Karpas-422 (cell line): ENCODE measurements around the gene LINGO1. TPM values are rescaled to one million over a fixed set of nuclear protein-coding genes. Genes with fewer than 3 reads are reported as not detected.

Source experiments
- DNase-seq: peaks from one replicate; pipeline ENCODE4 v3.0.0-alpha.2; 2015
- H2AFZ ChIP-seq: fragments of 200-600 bp; sonication (generic); 2 replicates; pipeline ENCODE4 v1.6.1; 2014; ENCODE audit warnings: antibody characterized with exemption, low read length, mixed read lengths
- H3K27ac ChIP-seq: fragments of 200-600 bp; sonication (generic); 2 replicates; pipeline ENCODE4 v1.5.1; 2014; ENCODE audit warnings: mild to moderate bottlenecking, low read length, moderate library complexity
- H3K27me3 ChIP-seq: fragments of 200-600 bp; sonication (generic); 2 replicates; pipeline ENCODE4 v1.6.1; 2014; ENCODE audit warnings: low read length, mixed read lengths
- H3K36me3 ChIP-seq: fragments of 200-600 bp; sonication (generic); 2 replicates; pipeline ENCODE4 v1.6.1; 2014; ENCODE audit warnings: low read length, mixed read lengths; ENCODE audit not compliant: insufficient read depth
- H3K4me1 ChIP-seq: fragments of 200-600 bp; sonication (generic); 2 replicates; pipeline ENCODE4 v1.6.1; 2014; ENCODE audit warnings: mild to moderate bottlenecking, low read length, mixed read lengths
- H3K4me2 ChIP-seq: fragments of 200-600 bp; sonication (generic); 2 replicates; pipeline ENCODE4 v1.6.1; 2014; ENCODE audit warnings: low read length, low read depth, mild to moderate bottlenecking; ENCODE audit not compliant: poor library complexity, severe bottlenecking
- H3K4me3 ChIP-seq: fragments of 200-600 bp; sonication (generic); 2 replicates; pipeline ENCODE4 v1.5.1; 2014; ENCODE audit warnings: mild to moderate bottlenecking, antibody characterized with exemption, low read length, mixed read lengths
- H3K79me2 ChIP-seq: fragments of 200-600 bp; sonication (generic); 2 replicates; pipeline ENCODE4 v1.6.1; 2014; ENCODE audit warnings: mild to moderate bottlenecking, low read length, mixed read lengths
- H3K9ac ChIP-seq: fragments of 200-600 bp; sonication (generic); 2 replicates; pipeline ENCODE4 v1.6.0; 2014; ENCODE audit warnings: low read length
- H3K9me2 ChIP-seq: fragments of 200-600 bp; sonication (generic), shearing (Covaris generic); replicated peaks from 2 replicates; pipeline ENCODE4 v1.6.0; 2014; ENCODE audit warnings: mild to moderate bottlenecking, low read length, moderate library complexity; ENCODE audit not compliant: insufficient read depth
- H3K9me3 ChIP-seq: fragments of 300-700, 200-600 bp; sonication (generic); 2 replicates; pipeline ENCODE4 v1.6.1; 2014; ENCODE audit warnings: low read length, mixed read lengths
- H4K20me1 ChIP-seq: fragments of 200-600 bp; sonication (generic); 2 replicates; pipeline ENCODE4 v1.6.1; 2014; ENCODE audit warnings: mild to moderate bottlenecking, antibody characterized with exemption, low read length, low read depth; ENCODE audit not compliant: insufficient read depth
- total RNA-seq: library from RNA; depleted of rRNA; stranded (reverse); fragments of >200 nt; shearing (Covaris generic); gene quantifications from 2 replicates; pipeline ENCODE4 v1.2.3, GENCODE V29; 2014; ENCODE audit warnings: low replicate concordance

Gene LINGO1
- total RNA-seq, 1 experiment from 2014 or later, result not detected

DNA sequence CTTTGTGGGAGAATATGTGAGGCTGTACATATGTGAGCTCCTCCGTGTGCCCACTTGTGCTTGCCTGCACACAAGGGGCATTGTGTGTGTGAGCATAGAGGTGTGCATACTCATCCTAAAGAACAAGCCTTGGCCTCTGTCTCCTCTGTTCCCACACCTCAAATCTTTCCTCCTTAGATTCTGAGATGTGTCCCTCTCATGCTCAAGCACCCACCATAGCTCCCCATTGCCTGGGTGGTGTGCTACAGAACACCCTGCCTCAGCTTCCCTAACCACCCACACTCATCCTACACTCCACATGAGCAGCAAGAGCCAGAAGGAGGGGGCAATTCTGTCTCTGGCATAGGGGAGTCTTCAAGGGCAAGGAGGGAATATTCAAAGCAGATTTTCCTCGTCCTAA is 27.7 kb downstream of the LINGO1 start:
- Histone ChIP-seq H3K27me3 (no peaks in the 10 kb centered on the region), H4K20me1 (no peaks in the 10 kb centered on the region), H3K9ac (no peak overlapping the region), H3K4me3 (no peak overlapping the region), H3K9me2 (no peaks in the 10 kb centered on the region), H3K36me3 (no peaks in the 10 kb centered on the region), H2AFZ (no peak overlapping the region), H3K27ac (no peak overlapping the region), H3K79me2 (no peaks in the 10 kb centered on the region), H3K9me3 (no peaks in the 10 kb centered on the region), H3K4me1 (peaks cover 8% of the 10 kb centered on the region), H3K4me2 (no peak overlapping the region)
- DNase-seq, result no peak

GRCh38 chr15:77603611-77604336 is 28.9 kb downstream of the LINGO1 start:
- Histone ChIP-seq H4K20me1 (no peaks in the 10 kb centered on the region), H3K36me3 (no peaks in the 10 kb centered on the region), H3K4me2 (no peak overlapping the region), H3K9me2 (no peaks in the 10 kb centered on the region), H3K9ac (no peak overlapping the region), H3K4me1 (peaks cover 13% of the 10 kb centered on the region), H3K79me2 (no peaks in the 10 kb centered on the region), H3K27me3 (no peaks in the 10 kb centered on the region), H2AFZ (no peak overlapping the region), H3K9me3 (no peaks in the 10 kb centered on the region), H3K4me3 (no peak overlapping the region), H3K27ac (no peak overlapping the region)
- DNase-seq, result no peak

DNA sequence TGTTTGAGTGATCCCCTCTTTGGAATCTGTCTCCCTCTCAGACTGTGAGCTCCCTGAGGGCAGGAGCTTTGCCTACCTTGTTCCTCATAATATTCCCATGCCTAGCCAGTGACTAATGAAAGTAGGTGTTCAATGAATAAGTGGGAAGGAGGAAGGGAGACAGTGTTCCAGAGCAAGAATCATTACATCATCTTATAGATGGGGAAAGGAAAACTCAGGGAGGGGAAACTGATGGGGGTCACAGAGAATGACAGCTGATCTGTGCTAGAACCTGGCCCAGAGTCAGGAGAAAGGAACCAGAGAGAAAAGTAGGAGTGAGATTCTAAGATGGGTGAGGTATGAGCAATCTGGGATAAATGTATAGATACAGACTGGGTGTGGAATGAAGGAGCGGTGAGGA is 29.9 kb downstream of the LINGO1 start:
- H3K9me2 ChIP-seq, result no peaks in the 10 kb centered on the region

GRCh38 chr15:77599899-77600298 is 32.8 kb downstream of the LINGO1 start:
- no peaks in the 10 kb centered on the region for H4K20me1 ChIP-seq
- H3K9ac ChIP-seq, result peak overlapping the region; percentile 33; the same call in 1 of the 2 replicates
- H3K4me3 ChIP-seq, result peak overlapping the region; percentile 19; the same call in 1 of the 2 replicates
- no peak overlapping the region for H3K27ac ChIP-seq
- no peaks in the 10 kb centered on the region for H3K36me3 ChIP-seq
- DNase-seq, result peak; percentile 95
- H3K79me2 ChIP-seq, result no peaks in the 10 kb centered on the region
- peak overlapping the region; percentile 34 for H3K4me2 ChIP-seq
- peaks cover 13% of the 10 kb centered on the region for H3K4me1 ChIP-seq
- H3K9me2 ChIP-seq, result no peaks in the 10 kb centered on the region
- no peaks in the 10 kb centered on the region for H3K9me3 ChIP-seq
- H3K27me3 ChIP-seq, result no peaks in the 10 kb centered on the region
- peak overlapping the region; percentile 52; the same call in 1 of the 2 replicates for H2AFZ ChIP-seq

More for the DNA sequence above, 29.9 kb downstream of the LINGO1 start:
- no peaks in the 10 kb centered on the region for H3K27me3 ChIP-seq
- DNase-seq, result no peak
- no peak overlapping the region for H3K9ac ChIP-seq
- no peak overlapping the region for H3K27ac ChIP-seq
- H3K36me3 ChIP-seq, result no peaks in the 10 kb centered on the region
- H2AFZ ChIP-seq, result no peak overlapping the region
- no peaks in the 10 kb centered on the region for H3K9me3 ChIP-seq
- no peaks in the 10 kb centered on the region for H4K20me1 ChIP-seq
- H3K79me2 ChIP-seq, result no peaks in the 10 kb centered on the region
- no peak overlapping the region for H3K4me3 ChIP-seq
- no peak overlapping the region for H3K4me2 ChIP-seq
- peaks cover 13% of the 10 kb centered on the region for H3K4me1 ChIP-seq

DNA sequence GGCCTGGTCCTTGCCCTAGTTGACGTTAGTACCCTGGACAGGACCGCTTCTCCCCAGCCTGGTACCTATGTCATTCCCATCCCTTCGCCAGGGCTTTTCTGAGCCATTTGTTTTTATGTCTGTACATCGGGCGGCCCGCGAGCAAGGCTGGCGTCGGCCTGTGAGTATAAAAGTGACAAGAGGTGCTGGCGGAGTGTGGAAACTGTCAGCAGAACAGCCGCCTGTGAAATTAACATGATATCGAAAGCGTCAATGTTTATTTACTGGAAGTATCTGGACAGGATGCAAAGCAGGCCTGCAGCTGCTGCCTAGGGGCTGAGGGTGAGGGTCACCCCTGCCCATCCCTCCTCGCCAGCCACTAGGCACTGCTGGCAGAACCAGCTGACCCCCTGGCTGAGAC is 33.4 kb downstream of the LINGO1 start:
- Histone ChIP-seq H2AFZ (peak overlapping the region; percentile 40; the same call in 1 of the 2 replicates), H3K36me3 (no peaks in the 10 kb centered on the region), H3K9ac (no peak overlapping the region), H4K20me1 (no peaks in the 10 kb centered on the region), H3K9me3 (no peaks in the 10 kb centered on the region), H3K4me2 (no peak overlapping the region), H3K4me3 (no peak overlapping the region), H3K27ac (no peak overlapping the region), H3K27me3 (no peaks in the 10 kb centered on the region), H3K9me2 (no peaks in the 10 kb centered on the region), H3K79me2 (no peaks in the 10 kb centered on the region), H3K4me1 (peaks cover 13% of the 10 kb centered on the region)
- no peak for DNase-seq

DNA sequence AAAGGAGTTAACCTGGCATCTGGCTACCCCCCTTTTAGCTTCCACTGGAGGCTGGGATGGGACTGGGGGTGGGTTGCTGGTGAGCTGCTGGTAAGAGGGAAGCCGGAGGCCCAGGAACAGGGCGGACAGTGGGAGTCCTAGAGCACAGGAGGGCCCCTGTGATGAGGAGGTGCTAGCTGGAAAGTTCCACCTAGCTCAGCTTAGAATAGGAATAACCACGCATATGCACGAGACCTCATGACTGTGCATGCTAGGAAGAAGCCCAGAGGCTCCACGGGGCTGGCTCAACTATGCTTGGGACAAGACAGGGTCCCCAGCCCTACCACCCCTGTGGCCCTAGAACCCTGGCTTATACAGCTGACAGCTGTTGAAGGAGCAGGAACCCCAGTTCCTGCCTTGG is 34.1 kb downstream of the LINGO1 start:
- peaks cover 13% of the 10 kb centered on the region for H3K4me1 ChIP-seq
- no peak overlapping the region for H2AFZ ChIP-seq
- H3K36me3 ChIP-seq, result no peaks in the 10 kb centered on the region
- no peak overlapping the region for H3K27ac ChIP-seq
- DNase-seq, result no peak
- no peaks in the 10 kb centered on the region for H4K20me1 ChIP-seq
- H3K9ac ChIP-seq, result no peak overlapping the region
- H3K9me3 ChIP-seq, result no peaks in the 10 kb centered on the region
- H3K27me3 ChIP-seq, result no peaks in the 10 kb centered on the region
- H3K9me2 ChIP-seq, result no peaks in the 10 kb centered on the region
- no peaks in the 10 kb centered on the region for H3K79me2 ChIP-seq
- H3K4me2 ChIP-seq, result no peak overlapping the region
- H3K4me3 ChIP-seq, result no peak overlapping the region

DNA sequence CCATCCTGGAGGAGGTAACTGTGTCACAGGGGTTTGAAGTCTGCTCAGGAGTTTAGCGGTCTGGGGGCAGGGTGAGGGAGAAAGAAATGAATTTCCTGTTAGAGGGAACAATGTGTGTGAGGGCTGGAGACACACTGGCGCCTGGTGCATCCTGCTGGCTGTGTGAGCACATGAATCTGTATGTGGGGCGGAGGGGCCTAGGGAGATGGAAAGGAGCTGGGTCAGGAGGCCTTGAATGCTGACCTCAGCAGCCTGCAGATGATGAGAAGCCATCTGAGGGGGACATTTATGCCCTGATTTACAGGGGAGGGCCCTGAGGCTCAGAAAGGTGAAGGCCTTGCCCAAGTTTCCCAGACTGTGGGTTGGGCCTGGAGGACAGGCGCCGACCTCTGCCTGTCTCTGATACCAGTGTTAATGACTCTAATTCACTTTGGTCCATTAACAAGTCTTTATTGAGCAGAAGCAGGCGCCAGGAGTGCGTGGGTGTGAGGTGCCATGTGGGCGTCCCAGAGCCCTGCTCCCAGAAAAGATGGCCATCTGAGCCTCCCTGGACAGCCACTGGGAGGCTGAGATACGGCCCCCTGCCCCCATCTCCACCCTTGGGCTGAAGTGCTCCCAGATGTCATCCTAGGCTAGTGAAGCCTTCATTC is 34.8 kb downstream of the LINGO1 start:
- Histone ChIP-seq H3K27me3 (no peaks in the 10 kb centered on the region), H3K27ac (no peak overlapping the region), H3K36me3 (no peaks in the 10 kb centered on the region), H4K20me1 (no peaks in the 10 kb centered on the region), H3K4me3 (no peak overlapping the region), H3K9ac (no peak overlapping the region), H3K4me1 (peaks cover 13% of the 10 kb centered on the region), H3K9me3 (no peaks in the 10 kb centered on the region), H3K9me2 (no peaks in the 10 kb centered on the region), H2AFZ (no peak overlapping the region), H3K79me2 (no peaks in the 10 kb centered on the region), H3K4me2 (no peak overlapping the region)
- no peak for DNase-seq

DNA sequence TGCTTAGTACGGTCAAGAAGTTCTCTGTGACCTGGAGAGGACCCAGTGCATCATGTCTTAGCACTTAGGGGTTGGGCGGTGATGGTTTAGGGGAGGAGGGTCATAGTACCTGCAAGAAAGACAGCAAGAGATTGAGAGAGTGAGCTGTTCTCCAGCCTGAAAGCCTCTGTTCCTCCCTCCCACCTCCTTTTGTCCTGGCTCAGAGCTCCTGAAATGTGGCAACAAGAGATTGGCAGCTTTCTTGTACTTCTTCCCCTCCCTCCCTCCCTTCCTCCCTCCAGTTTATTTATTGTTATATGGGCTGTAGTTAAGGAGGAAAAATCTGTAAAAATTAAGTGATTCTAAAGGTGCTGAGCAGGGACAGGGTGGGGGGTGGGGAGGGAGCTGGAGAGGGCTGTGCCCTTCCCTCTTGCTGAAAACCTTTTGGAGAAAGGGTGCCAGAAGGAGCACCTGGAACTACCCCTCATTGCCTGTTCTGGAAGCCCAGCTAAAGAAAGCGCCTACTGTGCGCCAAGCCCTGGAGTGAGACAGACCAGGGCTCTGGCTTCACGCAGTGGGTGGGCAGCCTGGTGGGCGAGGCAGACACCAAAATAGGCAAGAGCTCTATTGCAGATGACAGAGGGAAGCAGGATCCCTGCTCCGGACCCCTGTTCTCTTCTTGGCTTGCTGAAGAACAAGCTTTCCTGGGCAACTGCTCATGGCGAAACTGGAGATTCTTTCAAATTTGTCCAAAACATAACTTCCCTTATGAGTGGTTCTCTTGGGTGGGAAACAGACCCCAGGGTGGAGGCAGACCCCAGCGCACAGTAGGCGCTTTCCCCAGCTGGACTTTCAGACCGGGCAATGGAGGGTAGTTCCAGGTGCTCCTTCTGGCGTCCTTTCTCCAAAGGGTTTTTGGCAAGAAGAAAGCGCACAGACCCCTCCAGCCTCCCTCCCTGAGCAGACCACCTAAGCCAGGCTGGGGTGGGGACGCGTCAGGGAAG is 35.6 kb downstream of the LINGO1 start:
- H3K79me2 ChIP-seq, result no peaks in the 10 kb centered on the region
- H3K36me3 ChIP-seq, result no peaks in the 10 kb centered on the region
- no peak overlapping the region for H3K4me3 ChIP-seq
- no peaks in the 10 kb centered on the region for H4K20me1 ChIP-seq
- H3K9ac ChIP-seq, result no peak overlapping the region
- H3K4me1 ChIP-seq, result peaks cover 13% of the 10 kb centered on the region
- H3K9me2 ChIP-seq, result no peaks in the 10 kb centered on the region
- H2AFZ ChIP-seq, result no peak overlapping the region
- DNase-seq, result no peak
- H3K9me3 ChIP-seq, result no peaks in the 10 kb centered on the region
- no peaks in the 10 kb centered on the region for H3K27me3 ChIP-seq
- H3K27ac ChIP-seq, result no peak overlapping the region
- no peak overlapping the region for H3K4me2 ChIP-seq
